Measurements from ENCODE around the gene KATNIP. TPM values are rescaled to one million over a fixed set of nuclear protein-coding genes. Genes with fewer than 3 reads are reported as not detected.
A peak's percentile ranks its signal among the peaks of the same experiment; 100 is the strongest.

KATNIP gene
- total RNA-seq, 1 donor from 2014 or later, result 20.5 TPM

- Mint-ChIP-seq H3K4me3 (ENCODE audit: unreplicated experiment) (no peak overlapping the region), H3K4me1 (ENCODE audit: low read depth) (peaks cover 17% of the 10 kb centered on the region), H3K27me3 (ENCODE audit: low read depth) (no peaks in the 10 kb centered on the region), H3K9me3 (ENCODE audit: low read depth) (no peaks in the 10 kb centered on the region), H3K27ac (ENCODE audit: unreplicated experiment) (peak overlapping the region; percentile 86), H3K36me3 (ENCODE audit: low read depth) (peaks cover 3% of the 10 kb centered on the region)
- no peak for TF ChIP-seq CTCF (IDR thresholded peaks at IDR 0.05)
- DNase-seq (ENCODE audit: low spot score), result no peak
Observed at GRCh38 chr16:27579087-27579980, 29.4 kb downstream of the KATNIP start.

- no peak for TF ChIP-seq CTCF (IDR thresholded peaks at IDR 0.05)
- Mint-ChIP-seq H3K9me3 (ENCODE audit: low read depth) (no peaks in the 10 kb centered on the region), H3K27me3 (ENCODE audit: low read depth) (no peaks in the 10 kb centered on the region), H3K4me1 (ENCODE audit: low read depth) (peaks cover 17% of the 10 kb centered on the region), H3K27ac (ENCODE audit: unreplicated experiment) (no peak overlapping the region), H3K4me3 (ENCODE audit: unreplicated experiment) (no peak overlapping the region), H3K36me3 (ENCODE audit: low read depth) (peaks cover 6% of the 10 kb centered on the region)
- DNase-seq (ENCODE audit: low spot score), result no peak
Observed at GRCh38 chr16:27582883-27583282, 32.9 kb downstream of the KATNIP start.

GRCh38 chr16:27583634-27584033 lies 33.7 kb downstream of the KATNIP start:
- no peak overlapping the region for H3K27ac Mint-ChIP-seq (ENCODE audit: unreplicated experiment)
- TF ChIP-seq CTCF (IDR thresholded peaks at IDR 0.05), result no peak
- DNase-seq (ENCODE audit: low spot score), result no peak
- no peak overlapping the region for H3K4me3 Mint-ChIP-seq (ENCODE audit: unreplicated experiment)
- H3K4me1 Mint-ChIP-seq (ENCODE audit: low read depth), result peaks cover 12% of the 10 kb centered on the region
- H3K27me3 Mint-ChIP-seq (ENCODE audit: low read depth), result no peaks in the 10 kb centered on the region
- peaks cover 6% of the 10 kb centered on the region for H3K36me3 Mint-ChIP-seq (ENCODE audit: low read depth)
- H3K9me3 Mint-ChIP-seq (ENCODE audit: low read depth), result no peaks in the 10 kb centered on the region

GRCh38 chr16:27585200-27585599 lies 35.3 kb downstream of the KATNIP start:
- H3K36me3 Mint-ChIP-seq (ENCODE audit: low read depth), result peaks cover 7% of the 10 kb centered on the region
- no peaks in the 10 kb centered on the region for H3K4me1 Mint-ChIP-seq (ENCODE audit: low read depth)
- no peaks in the 10 kb centered on the region for H3K27me3 Mint-ChIP-seq (ENCODE audit: low read depth)
- no peak for DNase-seq (ENCODE audit: low spot score)
- TF ChIP-seq CTCF (IDR thresholded peaks at IDR 0.05), result no peak
- peaks cover 5% of the 10 kb centered on the region for H3K9me3 Mint-ChIP-seq (ENCODE audit: low read depth)
- no peak overlapping the region for H3K4me3 Mint-ChIP-seq (ENCODE audit: unreplicated experiment)
- no peak overlapping the region for H3K27ac Mint-ChIP-seq (ENCODE audit: unreplicated experiment)

- DNase-seq (ENCODE audit: low spot score), result no peak
- Mint-ChIP-seq H3K27ac (ENCODE audit: unreplicated experiment) (no peak overlapping the region), H3K27me3 (ENCODE audit: low read depth) (no peaks in the 10 kb centered on the region), H3K9me3 (ENCODE audit: low read depth) (peaks cover 5% of the 10 kb centered on the region), H3K4me3 (ENCODE audit: unreplicated experiment) (no peak overlapping the region), H3K4me1 (ENCODE audit: low read depth) (no peaks in the 10 kb centered on the region), H3K36me3 (ENCODE audit: low read depth) (peaks cover 8% of the 10 kb centered on the region)
- TF ChIP-seq CTCF (IDR thresholded peaks at IDR 0.05), result no peak
Observed at GRCh38 chr16:27586711-27587110, 36.8 kb downstream of the KATNIP start.
